Stimulated activated CD8-positive, alpha-beta memory T cell treated with anti-CD3 and anti-CD28 coated beads, Interleukin-12 subunit alpha, Interleukin-12 subunit beta, amount 100 ng/mL, for 24 hours (primary cell): Measurements from ENCODE around the gene UVSSA.

Experiments
- DNase-seq: peaks from one replicate; pipeline ENCODE4 v3.0.0-alpha.2; 2020; ENCODE audit errors: extremely low read depth

The UVSSA gene, protein sequence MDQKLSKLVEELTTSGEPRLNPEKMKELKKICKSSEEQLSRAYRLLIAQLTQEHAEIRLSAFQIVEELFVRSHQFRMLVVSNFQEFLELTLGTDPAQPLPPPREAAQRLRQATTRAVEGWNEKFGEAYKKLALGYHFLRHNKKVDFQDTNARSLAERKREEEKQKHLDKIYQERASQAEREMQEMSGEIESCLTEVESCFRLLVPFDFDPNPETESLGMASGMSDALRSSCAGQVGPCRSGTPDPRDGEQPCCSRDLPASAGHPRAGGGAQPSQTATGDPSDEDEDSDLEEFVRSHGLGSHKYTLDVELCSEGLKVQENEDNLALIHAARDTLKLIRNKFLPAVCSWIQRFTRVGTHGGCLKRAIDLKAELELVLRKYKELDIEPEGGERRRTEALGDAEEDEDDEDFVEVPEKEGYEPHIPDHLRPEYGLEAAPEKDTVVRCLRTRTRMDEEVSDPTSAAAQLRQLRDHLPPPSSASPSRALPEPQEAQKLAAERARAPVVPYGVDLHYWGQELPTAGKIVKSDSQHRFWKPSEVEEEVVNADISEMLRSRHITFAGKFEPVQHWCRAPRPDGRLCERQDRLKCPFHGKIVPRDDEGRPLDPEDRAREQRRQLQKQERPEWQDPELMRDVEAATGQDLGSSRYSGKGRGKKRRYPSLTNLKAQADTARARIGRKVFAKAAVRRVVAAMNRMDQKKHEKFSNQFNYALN

GRCh38 chr4:1346781-1347409 is at the start of gene UVSSA:
Gene UVSSA, plus strand, starts transcription at chr4:1347208. Its CDS starts 884 bp downstream, at chr4:1348092.
- DNase-seq, result peak; percentile 100

DNA sequence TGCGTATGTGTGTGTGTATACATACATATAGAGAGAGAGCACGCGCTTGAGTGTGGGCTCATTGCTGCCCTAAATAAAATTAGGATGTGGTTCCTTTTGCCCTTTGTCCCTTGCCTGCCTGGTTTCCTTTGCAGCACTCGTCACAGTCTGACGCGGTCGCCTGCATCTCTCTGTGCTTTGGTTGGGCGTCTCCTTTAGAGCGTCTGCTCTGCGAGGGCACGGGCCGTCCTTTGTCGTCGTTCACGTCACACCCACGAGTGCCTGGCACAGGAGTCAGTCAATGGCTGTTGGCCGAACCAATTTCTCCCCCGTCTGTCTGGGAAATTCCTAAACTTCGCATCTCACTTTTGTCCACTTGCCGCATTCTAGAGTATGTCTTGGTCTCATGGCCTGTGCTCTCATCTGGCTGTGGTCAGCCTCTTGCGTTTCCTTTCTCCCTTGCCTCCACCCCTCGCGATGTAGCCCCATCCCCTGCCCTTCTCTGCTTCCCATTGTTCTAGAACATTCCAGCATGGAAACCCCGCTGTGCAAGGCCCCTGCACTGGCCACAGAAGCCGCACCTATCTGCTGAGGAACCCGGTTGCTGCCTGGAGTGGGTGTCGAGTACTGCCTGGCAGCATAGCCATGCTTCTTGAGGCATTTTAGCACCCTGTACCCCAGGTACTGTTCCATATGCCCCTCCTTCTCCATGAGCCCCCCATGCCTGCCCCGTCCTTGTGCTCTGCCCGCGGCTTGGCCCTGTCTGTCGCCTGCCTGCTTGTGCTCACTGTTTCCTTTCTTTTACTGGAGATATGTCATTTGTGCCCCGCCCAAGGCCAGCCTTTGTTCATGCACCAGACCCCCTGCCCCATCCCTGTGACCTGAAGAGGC is 49.3 kb upstream of the UVSSA start:
- DNase-seq, result no peak

- no peak for DNase-seq
Observed at GRCh38 chr4:1298461-1298860, 48.5 kb upstream of the UVSSA start.

DNA sequence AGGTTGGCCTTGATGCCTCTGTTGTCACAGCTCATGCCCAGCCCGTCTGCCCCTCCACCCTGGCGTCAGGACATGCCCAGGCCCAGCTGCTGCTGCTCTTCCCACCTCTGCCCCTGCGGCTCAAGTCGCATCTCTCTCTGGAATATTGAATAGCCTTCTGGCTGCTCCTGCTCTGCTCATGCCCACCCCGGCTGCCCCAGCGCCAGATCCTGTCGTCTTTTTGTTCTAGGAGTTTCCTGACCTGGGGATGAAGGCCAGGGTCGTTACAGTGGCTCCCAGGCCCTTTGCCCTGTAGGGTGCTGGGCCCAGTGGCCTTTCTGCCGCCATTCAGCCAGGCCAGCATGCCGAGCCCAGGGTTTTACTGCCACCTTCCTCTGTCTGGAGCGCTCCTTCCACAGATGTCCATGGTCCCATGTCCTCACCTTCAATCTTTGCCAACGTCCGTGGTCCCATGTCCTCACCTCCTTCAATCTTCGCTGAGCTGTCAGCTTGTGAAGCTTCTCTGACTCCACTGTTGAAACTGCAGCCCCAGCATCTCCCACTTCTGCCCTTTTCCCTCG is 47.6 kb upstream of the UVSSA start:
- DNase-seq, result no peak

- DNase-seq, result no peak
Observed at GRCh38 chr4:1300466-1301455, 46.2 kb upstream of the UVSSA start.

GRCh38 chr4:1302159-1302558 is 44.8 kb upstream of the UVSSA start:
- DNase-seq, result no peak

GRCh38 chr4:1305261-1305711 is 41.7 kb upstream of the UVSSA start:
- DNase-seq, result no peak

- DNase-seq, result no peak
Observed at GRCh38 chr4:1305781-1306455, 41.1 kb upstream of the UVSSA start.

DNA sequence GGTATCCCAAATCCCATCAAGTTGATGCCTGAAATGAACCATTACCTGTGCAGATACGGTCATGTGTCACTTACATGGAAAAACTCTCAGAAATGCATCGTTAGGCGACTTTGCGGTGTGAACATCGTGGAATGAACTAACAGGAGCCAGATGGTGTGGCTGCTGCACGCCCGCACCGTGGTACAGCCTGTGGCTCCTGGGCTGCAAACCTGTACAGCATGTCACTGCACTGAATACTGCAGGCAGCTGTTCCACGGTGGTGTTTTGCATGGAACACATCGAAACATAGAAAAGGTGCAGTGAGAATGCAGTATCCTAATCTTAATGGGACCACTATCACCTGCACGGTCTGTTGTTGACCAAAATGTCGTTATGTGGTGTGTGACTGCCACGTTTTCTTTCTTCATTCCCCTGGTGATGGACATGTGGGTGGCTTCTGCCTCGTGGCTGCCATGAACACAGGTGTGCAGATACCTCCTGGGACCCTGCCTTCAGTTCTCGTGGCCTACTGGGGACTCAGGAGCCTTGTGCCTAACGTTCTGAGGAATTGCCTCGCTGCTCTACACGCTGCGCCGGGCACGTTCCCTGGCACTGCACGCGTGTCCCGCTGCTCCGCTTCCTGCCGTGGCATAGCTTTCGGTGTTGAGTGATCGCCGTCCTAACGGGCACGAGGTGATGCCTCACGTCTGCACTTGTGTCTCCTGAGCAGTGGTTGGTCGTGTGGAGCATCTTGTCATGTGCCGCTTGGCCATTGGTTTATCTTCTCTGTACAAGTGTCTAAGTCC is 38.9 kb upstream of the UVSSA start:
- no peak for DNase-seq

DNA sequence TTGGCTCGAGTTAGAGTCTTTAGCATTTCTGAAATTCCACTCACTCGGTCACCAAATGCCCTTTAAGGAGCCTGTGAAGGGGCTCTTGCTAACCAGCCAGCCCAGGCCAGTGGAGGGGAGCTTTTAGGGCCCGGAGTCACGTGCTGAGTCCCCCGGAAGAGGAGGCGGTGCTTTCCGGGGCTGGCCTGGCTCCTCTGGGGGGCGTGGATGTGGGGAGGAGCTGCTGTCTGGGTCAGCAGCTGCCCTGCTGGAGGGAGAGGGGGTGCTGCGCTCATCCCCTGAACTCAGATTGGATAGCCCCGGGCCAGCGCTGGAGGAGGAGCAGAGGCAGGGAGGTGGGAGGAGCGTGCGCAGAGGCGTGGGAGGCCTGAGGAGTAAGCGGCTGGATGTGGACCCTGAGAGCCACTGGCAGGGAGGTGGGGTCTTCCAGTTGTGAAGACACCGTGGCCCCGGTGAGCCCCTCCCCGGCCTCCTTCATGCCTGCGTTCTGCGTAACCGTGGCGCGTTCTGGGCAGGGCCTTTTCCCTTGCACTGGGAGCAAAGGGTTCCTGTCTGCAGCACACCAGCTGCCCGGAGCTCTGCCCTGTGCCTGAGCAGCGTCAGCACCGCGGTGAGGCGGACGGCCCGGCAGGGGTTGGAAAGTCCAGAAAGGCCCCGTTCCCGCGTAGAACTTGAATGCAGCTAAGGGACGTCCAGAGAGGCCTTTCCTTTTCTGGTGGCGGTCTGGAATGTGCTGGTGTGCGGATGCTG is 37.6 kb upstream of the UVSSA start:
- DNase-seq, result peak; percentile 49

GRCh38 chr4:1310031-1310795 is 36.8 kb upstream of the UVSSA start:
- DNase-seq, result no peak

GRCh38 chr4:1310796-1311631 is 36.0 kb upstream of the UVSSA start:
- no peak for DNase-seq

DNA sequence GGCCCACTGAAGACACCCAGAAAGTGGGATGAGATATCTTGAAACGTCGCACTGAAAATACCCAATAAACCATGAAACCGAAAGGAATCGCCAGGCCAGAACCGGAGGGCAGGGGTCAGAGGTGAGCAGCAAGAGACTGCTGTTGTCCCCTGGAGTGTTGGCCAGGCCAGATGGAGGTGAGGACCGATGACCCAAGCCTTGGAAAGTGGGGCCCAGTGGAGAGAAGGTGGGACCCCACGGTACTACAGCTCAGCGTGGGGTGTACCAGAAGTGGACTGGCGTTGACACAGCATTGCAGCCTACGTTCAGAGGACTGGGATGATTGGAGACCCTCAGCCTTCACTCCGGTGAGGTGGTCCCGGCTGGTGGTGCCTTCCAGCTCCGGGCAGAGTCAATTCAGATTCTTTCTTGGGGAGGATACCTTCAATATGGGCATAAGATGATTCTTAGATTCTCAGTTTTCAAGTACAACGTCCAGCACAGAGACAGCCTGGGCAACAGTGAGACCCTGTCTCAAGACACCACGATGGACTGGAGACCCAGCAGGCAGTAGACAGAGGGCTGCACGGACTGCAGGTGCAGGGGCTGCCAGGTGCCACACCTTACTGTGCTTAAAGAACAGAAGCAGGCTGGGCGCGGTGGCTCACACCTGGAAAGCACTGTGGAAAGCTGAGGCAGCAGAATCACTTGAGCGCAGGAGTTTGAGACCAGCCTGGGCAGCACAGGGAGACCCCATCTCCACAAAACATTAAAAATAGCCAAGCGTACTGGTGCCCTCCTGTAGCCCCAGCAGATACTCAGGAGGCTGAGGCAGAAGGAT is 34.0 kb upstream of the UVSSA start:
- DNase-seq, result no peak

DNA sequence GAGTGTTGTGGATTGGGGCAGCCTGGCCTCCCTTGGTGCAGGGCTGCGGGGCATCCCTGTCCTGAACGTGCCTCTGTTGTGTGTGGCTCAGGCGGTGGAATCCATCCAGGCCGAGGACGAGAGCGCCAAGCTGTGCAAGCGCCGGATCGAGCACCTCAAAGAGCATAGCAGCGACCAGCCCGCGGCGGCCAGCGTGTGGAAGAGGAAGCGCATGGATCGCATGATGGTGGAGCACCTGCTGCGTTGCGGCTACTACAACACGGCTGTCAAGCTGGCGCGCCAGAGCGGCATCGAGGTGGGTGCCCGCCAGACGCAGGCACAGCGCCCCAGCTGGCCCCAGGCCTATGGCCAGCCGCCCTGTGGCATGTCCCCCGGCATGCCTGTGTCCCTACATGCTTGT is 31.7 kb upstream of the UVSSA start:
- DNase-seq, result no peak

DNA sequence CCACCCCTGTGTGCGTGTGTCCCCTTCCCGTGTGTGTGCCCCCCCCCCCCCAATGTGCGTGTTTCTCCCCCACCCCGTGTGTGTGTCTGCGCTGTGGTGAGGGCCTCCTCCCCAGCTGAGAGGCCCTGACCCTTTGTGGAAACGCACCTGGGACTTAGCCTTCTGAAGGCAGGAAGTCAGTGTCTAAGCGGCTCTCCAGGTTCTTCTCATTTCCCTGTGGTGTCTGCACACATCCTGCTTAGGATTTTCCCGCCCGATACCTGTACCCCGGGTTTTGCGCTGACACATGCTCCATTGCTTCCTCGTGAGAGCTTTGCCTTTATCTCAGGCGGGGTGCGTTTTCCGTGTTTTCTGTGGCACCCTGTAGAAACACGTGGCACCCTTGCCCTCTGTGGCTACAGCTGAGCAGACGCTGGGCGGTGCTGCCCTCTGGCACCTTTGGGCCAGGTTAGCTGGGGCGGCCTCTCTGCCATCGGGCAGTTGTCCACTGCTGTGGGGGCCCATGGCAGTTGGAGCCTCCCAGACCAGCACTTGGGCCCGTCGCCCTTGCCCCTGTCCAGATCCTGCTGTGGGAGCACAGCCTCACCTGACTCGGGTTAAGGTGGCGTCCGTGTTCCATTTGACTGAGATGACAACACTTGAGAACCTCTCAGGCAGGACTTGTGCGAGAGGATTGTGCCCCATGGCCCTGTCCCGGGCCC is 31.0 kb upstream of the UVSSA start:
- no peak for DNase-seq
